ENCODE results near the gene FAM153A.
"Not testable (repeated sequence)": the region's sequence is repeated elsewhere in the genome, so short reads cannot be mapped to it uniquely, and the experiment has no call there.

FAM153A gene

DNA sequence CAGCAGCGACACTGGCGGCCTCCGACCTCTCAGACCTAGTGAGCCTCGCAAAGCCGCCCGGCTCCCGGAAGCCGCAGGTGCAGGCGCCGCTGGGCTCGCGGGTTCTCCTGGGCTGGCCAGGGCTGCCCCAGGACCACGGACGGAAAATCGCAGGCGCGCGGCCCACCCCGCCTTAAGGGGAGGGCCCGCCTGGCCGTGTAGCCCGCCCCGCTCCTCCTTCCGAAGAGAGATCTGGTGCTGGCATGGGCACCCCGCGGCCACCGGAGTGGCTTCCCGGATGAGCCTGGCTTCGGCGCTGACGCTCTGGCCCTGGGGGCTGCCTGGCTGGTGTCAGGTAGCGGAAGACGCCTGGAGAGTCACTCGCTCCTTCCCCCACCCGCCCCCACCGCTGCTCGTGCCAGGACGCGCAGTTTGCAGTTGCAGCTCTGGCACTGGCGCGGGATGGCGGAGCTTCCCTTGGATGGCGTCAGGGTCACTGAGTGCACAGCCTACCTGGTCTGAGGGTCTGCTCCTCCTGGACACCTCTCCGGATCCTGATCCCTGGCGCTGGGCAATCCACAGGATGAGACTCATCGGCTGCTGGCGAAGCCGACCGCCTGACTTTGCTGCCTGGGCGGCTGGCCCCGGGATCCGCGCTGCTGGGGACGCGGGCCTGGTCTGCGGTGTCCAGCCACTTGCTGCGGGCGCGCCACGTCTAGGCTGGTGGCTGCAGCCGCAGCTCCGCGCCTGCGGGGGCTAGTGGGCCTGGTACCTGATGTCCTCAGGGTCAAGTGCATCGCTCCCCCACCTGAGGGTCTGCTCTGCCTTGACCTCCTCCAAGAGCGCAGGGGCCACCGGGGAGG lies at the start of gene FAM153A:
FAM153A (minus strand) TSS at position 108 of the 842 bp plus-strand sequence.
- DNase-seq (ENCODE audit: low read depth in 4 of 4, low spot score in 1 of 4) = not testable (repeated sequence)

DNA sequence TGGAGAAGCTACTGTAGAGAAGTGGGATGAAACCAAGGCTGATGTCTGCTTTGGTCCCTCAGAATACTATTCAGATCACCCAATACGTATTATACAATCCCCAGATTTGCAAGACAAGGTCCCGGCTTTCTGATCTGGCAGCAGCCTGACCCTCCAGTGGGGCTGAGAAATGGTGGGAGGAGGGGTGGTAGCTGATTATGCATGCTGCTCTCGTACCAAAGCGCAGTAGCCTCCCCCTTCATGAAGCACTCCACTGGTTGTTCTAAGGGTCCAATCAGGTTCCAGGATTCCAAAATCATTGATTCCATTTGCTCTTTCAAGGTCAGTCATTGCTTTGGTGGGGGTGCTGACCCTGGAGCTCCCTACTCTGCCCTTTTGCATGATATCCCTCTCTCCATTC lies 49.6 kb upstream of the FAM153A start:
- not testable (repeated sequence) for DNase-seq (ENCODE audit: low read depth in 4 of 4, low spot score in 1 of 4)

DNA sequence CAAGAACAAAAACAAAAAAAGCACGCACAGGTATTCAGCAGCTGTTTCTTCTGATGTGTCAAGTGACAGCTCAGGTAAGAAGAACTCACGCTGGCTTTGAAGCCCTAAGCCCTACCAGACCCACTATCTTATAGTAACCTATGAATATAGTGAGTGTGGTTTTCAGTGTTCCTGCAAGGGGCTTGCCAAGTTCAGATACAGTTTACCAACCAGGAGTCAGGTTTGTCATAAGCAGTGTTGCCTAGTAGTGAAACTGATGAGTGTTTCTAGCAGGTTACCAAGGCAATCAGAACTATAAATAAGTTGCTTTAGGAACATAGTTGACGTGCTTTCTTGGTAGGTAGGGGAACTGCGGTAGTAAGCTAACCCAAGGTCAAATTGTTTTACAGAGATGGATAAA lies 43.4 kb upstream of the FAM153A start:
- not testable (repeated sequence) for DNase-seq (ENCODE audit: low read depth in 4 of 4, low spot score in 1 of 4)

GRCh38 chr5:177824776-177825175 lies 42.1 kb upstream of the FAM153A start:
- not testable (repeated sequence) for DNase-seq (ENCODE audit: low read depth in 4 of 4, low spot score in 1 of 4)

DNA sequence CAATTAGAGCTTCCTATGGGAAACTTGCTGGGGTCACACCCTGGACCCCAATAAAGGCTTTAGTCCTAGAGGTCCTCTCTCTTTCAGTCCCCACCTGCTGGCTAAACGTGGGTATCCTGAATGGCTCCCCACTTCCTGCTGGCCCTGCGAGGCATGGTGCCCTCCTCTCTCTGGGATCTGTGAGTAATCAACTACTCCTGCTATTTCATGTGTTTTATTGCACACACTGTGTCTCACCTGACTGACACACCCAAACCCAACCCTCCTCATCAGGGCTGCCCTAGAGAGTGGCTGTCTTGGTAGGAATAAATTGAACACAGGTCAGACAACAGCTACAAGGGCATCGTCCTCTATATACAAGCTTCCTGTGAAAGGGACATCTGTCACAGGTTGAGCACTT lies 39.8 kb upstream of the FAM153A start:
- not testable (repeated sequence) for DNase-seq (ENCODE audit: low read depth in 4 of 4, low spot score in 1 of 4)

GRCh38 chr5:177819664-177820063 lies 37.0 kb upstream of the FAM153A start:
- not testable (repeated sequence) for DNase-seq (ENCODE audit: low read depth in 4 of 4, low spot score in 1 of 4)

DNA sequence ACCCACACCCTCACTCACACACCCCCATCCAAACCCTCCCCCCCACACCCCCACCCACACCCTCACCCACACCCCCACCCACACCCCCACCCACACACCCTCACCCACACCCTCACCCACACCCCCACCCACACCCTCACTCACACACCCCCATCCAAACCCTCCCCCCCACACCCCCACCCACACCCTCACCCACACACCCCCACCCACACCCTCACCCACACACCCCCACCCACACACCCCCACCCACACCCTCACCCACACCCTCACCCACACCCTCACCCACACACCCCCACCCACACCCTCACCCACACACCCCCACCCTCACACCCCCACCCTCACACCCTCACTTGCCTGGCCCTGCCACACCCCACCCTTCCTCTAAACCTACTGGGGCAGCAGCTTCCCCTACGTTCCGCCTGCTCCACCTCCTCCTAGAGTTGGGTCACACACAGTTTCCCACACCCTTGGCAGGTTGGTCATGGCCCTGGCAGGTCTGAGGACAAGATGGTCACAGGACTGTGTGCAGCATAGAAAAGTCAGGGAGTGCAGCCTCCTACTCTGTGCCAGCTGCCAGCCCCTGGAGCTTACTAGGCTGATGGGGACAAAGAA lies 30.2 kb upstream of the FAM153A start:
- not testable (repeated sequence) for DNase-seq (ENCODE audit: low read depth in 4 of 4, low spot score in 1 of 4)

GRCh38 chr5:177812160-177812743 lies 29.6 kb upstream of the FAM153A start:
- not testable (repeated sequence) for DNase-seq (ENCODE audit: low read depth in 4 of 4, low spot score in 1 of 4)

DNA sequence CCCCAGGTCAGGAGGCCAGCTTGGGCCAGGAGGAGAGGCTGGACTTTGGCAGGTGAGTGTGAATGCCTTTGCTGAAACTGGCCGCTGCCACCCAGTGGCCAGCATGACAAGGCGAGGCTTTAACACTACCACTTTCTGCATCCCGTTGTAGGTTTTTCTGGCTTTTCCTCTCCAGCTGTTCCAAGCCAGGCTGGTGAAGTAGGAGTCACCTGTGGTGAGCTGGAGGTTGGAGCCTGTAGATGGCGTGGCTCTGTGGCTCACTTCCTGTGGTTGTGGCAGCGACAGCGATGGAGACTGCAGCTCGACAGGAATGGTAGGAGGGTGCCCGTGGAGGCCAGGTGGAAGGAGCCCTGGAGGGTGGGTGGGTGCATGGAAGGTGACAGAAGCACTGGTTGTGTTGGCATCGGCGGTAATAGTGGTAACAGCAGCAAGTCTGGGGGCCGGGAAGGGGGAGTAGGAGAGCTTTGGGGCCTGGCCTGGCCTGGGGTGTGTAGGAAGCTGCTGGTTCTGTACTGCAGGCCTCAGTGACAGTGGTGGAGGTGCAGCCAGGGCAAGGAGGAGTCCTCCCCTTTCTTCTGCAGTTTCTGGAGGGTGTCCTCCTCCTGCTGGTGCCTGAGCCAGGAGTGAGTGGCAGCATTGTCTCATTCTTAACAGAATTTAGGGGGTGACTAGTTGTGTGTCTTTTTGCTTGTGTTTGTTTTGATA lies 26.7 kb upstream of the FAM153A start:
- peak in 2 of 4 experiments; percentile 15 to 34 for DNase-seq (ENCODE audit: low read depth in 4 of 4, low spot score in 1 of 4)

- DNase-seq (ENCODE audit: low read depth in 4 of 4, low spot score in 1 of 4) = not testable (repeated sequence)
Observed at GRCh38 chr5:177808420-177808819, 25.7 kb upstream of the FAM153A start.

- not testable (repeated sequence) for DNase-seq (ENCODE audit: low read depth in 4 of 4, low spot score in 1 of 4)
Observed at GRCh38 chr5:177807265-177807664, 24.6 kb upstream of the FAM153A start.

GRCh38 chr5:177801427-177801826 lies 18.7 kb upstream of the FAM153A start:
- DNase-seq (ENCODE audit: low read depth in 4 of 4, low spot score in 1 of 4) = not testable (repeated sequence)

- DNase-seq (ENCODE audit: low read depth in 4 of 4, low spot score in 1 of 4) = not testable (repeated sequence)
Observed at GRCh38 chr5:177798237-177798840, 15.6 kb upstream of the FAM153A start.

- not testable (repeated sequence) for DNase-seq (ENCODE audit: low read depth in 4 of 4, low spot score in 1 of 4)
Observed at GRCh38 chr5:177793272-177793671, 10.6 kb upstream of the FAM153A start.

DNA sequence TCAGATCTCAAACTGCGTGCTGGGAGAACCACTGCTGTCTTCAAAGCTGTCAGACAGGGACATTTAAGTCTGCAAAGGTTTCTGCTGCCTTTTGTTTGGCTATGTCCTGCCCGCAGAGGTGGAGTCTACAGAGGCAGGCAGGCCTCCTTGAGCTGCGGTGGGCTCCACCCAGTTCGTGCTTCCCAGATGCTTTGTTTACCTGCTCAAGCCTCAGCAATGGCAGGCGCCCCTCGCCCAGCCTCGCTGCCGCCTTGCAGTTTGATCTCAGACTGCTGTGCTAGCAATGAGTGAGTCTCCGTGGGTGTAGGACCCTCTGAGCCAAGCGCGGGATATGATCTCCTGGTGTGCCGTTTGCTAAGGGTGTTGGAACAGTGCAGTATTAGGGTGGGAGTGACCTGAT lies 8.9 kb upstream of the FAM153A start:
- DNase-seq (ENCODE audit: low read depth in 4 of 4, low spot score in 1 of 4) = not testable (repeated sequence)

- DNase-seq (ENCODE audit: low read depth in 4 of 4, low spot score in 1 of 4) = not testable (repeated sequence)
Observed at GRCh38 chr5:177782169-177782568, 530 bp downstream of the FAM153A start.

DNA sequence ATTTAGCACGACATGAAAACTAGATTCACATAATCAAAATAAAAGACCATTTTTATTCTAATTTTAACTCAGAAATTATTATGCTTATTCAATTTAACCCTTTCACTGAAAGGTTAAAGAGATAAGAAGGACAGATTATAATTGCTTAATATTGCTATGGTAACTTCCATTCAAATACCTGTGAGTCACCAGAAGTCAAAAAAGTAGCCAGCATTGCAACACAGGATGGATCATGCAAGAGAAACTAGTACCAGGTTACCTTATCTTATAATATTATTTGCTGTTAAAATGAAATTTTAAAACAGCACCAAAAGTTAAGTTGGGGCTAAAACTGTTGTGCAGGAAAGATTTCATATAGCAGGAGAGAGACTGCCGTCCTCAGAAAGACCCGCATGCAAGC lies 11.5 kb downstream of the FAM153A start:
- DNase-seq (ENCODE audit: low read depth in 4 of 4, low spot score in 1 of 4) = not testable (repeated sequence)

- peak in 1 of 4 experiments; percentile 13 for DNase-seq (ENCODE audit: low read depth in 4 of 4, low spot score in 1 of 4)
Observed at GRCh38 chr5:177770646-177771045, 12.1 kb downstream of the FAM153A start.

DNA sequence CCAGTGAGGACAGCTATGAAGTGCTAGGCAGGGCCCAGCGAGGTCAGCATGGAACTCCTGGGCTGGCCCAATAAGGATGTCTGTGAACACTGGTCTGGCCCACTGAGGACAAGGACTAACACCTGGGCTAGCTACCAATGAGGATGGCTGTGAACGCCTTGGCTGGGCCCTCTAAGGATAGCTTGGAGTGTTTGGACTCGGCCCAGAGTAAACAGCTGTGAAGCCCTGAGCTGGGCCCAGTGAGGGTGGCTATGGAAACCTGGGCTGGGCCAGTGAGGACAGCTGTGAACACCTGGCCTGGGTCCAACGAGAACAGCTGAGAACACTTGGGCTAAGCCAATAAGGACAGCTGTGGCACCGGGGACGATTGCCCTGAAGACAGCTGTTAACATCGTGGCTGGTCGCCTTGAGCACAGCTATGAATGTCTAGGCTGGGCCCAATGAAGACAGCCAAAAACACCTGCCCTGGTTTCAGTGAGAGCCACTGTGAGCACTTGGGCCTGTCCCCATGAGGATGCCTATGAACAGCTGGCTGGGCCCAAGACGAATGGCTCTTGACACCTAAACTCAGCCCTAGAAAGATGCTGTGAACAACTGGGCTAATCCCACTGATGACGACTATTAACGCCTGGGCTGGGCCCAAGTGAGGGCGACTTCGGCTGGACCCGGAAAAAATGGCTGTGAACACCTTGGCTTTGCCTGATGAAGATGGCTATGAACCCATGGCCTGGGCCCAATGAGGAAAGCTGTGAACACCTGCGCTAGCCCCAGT lies 18.8 kb downstream of the FAM153A start:
- not testable (repeated sequence) for DNase-seq (ENCODE audit: low read depth in 4 of 4, low spot score in 1 of 4)

DNA sequence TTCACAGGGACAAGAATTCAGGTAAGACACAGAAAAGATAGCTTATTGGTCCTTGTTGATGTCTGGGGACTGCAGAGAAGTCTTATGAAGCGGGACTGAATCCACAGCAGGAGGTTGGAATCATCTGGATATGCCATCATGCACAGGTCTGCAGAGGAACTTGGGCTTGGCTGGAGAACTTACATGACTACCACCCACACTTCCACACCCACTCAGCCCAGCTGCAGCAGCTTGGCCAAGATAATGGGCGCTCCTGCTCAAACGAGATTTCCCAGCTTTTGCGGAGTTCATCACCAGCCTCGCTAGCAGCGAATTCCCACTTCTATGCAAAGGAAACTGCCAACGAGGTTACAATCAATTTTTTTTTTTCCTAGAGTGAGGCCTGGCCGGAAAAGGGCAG lies 21.7 kb downstream of the FAM153A start:
- not testable (repeated sequence) for DNase-seq (ENCODE audit: low read depth in 4 of 4, low spot score in 1 of 4)

All from stimulated activated CD4-positive, alpha-beta T cell treated with anti-CD3 and anti-CD28 coated beads, Interleukin-1b, Interleukin-23, amount 100 ng/mL, for 24 hours (primary cell).